PC-3 (cell line): Measurements from ENCODE around the gene ARRDC3.

Experiments
- CTCF ChIP-seq: fragments of 300-600 bp; sonication (generic); conservative IDR thresholded peaks from 2 replicates; pipeline ENCODE4 v1.5.1; 2017; ENCODE audit warnings: antibody characterized with exemption, low read depth, mild to moderate bottlenecking, low read length
- EZH2phosphoT487 ChIP-seq: fragments of 300-600 bp; sonication (generic); IDR thresholded peaks from 2 replicates; pipeline ENCODE4 v1.6.1; 2018; ENCODE audit warnings: mild to moderate bottlenecking, antibody characterized with exemption, low read length, borderline replicate concordance

DNA sequence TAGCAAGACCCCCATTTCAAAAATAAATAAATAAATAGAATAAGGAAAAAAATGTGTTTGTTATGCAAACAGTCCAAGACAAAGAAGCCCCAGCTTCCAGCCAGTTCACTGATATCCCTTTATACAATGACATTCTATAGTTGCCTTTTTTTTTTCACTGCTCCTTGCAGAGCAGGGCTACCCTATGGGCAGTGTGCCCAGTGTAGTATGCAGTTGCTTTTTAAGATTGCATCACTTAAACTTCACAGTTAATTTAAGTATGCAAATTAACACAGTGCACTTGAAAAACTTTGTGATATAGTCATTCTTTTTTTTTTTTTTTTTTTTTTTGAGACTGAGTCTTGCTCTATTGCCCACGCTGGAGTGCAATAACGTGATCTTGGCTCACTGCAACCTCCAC is 40.8 kb upstream of the ARRDC3 start:
- TF ChIP-seq CTCF (no peak), EZH2phosphoT487 (no peak)
